ENCODE results near the gene CELF1. TPM values are rescaled to one million over a fixed set of nuclear protein-coding genes. Genes with fewer than 3 reads are reported as not detected.
"Not testable (repeated sequence)": the region's sequence is repeated elsewhere in the genome, so short reads cannot be mapped to it uniquely, and the experiment has no call there.

The CELF1 gene
- total RNA-seq, 1 donor, result 128 TPM

DNA sequence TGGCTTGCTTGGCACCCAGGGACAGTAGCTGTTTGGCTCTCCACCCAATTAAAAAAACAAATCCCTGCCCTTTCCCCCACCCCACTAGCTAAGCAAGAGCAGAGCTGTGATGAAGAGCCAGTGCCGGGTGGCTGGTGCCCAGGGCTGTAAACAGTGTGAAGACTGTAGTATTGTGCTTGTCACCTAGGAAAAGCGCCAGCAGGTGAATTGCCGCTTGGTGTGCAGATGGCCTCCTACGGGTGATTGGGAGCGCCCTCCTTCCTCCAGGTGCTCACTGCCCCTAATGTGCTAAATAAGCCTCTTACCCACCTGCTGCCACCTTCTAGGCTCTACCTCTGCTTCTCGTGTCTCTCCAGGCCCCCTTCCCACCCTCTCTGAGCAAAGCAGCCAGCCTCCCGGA is 85.6 kb downstream of the CELF1 start:
- TF ChIP-seq CTCF (IDR thresholded peaks at IDR 0.05; ENCODE audit: insufficient read depth, low read depth, low read length), result no peak
- DNase-seq (ENCODE audit: low read depth), result no peak
- H3K4me3 ChIP-seq (ENCODE audit: low read depth, low read length), result no peak overlapping the region

DNA sequence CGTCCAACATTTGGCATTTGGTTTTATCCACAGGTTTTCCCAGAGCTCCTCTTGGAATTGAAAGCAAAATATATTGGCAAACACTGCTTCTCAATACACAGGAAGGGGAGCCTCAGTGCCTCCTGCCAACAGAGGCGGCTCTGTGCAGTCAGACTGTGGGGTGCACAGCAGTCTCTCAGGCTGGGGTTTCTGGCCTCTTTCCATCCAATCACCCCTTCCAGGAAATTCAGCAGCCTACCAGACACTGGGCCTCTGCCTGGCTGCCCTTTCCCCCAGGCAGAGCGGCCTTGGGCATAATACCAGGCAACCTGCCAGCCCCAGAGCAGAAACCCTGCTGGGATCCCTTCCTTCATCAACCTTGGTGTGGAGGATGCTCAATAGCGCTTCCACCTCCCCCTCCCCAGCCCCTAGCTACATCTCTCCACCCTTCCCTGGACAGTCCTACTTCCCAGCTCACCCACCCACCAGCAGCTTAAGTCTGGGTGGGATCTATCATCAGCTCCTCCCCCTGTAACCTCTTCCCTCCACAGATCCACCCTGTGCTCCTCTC is 86.2 kb downstream of the CELF1 start:
- no peak overlapping the region for H3K4me3 ChIP-seq (ENCODE audit: low read depth, low read length)
- no peak for DNase-seq (ENCODE audit: low read depth)

GRCh38 chr11:47466201-47466600 is 86.7 kb downstream of the CELF1 start:
- TF ChIP-seq CTCF (IDR thresholded peaks at IDR 0.05; ENCODE audit: insufficient read depth, low read depth, low read length), result no peak
- H3K4me3 ChIP-seq (ENCODE audit: low read depth, low read length), result no peak overlapping the region
- DNase-seq (ENCODE audit: low read depth), result no peak

More for the DNA sequence above, 86.2 kb downstream of the CELF1 start:
- no peak for TF ChIP-seq CTCF (IDR thresholded peaks at IDR 0.05; ENCODE audit: insufficient read depth, low read depth, low read length)

DNA sequence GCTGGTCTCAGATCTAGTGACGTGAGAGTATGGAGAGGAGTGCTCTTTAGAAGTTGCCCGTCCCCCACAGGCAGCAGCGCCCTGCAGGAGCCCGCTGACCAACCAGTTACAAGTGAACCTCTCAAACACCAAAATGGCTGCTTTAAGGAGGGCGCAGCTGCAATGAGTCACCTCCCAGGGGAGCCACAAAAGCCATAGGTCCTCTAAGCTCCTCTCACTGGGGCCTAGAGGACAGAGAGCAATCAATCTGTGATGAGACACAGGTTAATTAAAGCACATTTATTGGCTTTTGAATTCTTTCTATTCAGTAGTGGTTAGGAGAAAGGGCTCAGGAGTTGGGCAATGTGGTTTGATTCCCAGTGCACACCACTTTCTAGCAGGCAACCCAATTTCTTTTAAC is 88.4 kb downstream of the CELF1 start:
- no peak for TF ChIP-seq CTCF (IDR thresholded peaks at IDR 0.05; ENCODE audit: insufficient read depth, low read depth, low read length)
- peak; percentile 45 for DNase-seq (ENCODE audit: low read depth)
- H3K4me3 ChIP-seq (ENCODE audit: low read depth, low read length), result no peak overlapping the region

GRCh38 chr11:47461876-47462275 is 91.1 kb downstream of the CELF1 start:
- no peak for DNase-seq (ENCODE audit: low read depth)
- no peak overlapping the region for H3K4me3 ChIP-seq (ENCODE audit: low read depth, low read length)
- no peak for TF ChIP-seq CTCF (IDR thresholded peaks at IDR 0.05; ENCODE audit: insufficient read depth, low read depth, low read length)

GRCh38 chr11:47460571-47461235 is 92.2 kb downstream of the CELF1 start:
- TF ChIP-seq CTCF (IDR thresholded peaks at IDR 0.05; ENCODE audit: insufficient read depth, low read depth, low read length), result no peak
- DNase-seq (ENCODE audit: low read depth), result no peak
- no peak overlapping the region for H3K4me3 ChIP-seq (ENCODE audit: low read depth, low read length)

DNA sequence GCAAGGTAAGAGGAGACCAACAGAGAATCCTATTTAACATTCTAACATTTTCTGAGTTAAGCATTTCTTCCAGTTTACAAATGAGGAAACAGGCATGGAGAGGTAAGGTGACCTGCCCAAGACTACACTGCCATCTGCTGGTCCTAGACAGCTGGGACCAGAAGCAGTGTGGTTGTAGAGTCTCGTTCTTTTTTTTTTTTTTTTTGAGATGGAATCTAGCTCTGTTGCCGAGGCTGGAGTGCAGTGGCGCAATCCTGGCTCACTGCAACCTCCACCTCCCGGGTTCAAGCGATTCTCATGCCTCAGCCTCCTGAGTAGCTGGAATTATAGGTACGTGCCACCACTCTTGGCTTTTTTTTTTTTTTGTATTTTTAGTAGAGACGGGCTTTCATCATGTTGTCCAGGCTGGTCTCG is 98.7 kb downstream of the CELF1 start:
- TF ChIP-seq CTCF (IDR thresholded peaks at IDR 0.05; ENCODE audit: insufficient read depth, low read depth, low read length), result peak; percentile 80
- peak; percentile 87 for DNase-seq (ENCODE audit: low read depth)
- H3K4me3 ChIP-seq (ENCODE audit: low read depth, low read length), result not testable (repeated sequence)
